Aorta (tissue), 5 donors: ENCODE results near the gene CAMKMT. TPM values are rescaled to one million over a fixed set of nuclear protein-coding genes. Genes with fewer than 3 reads are reported as not detected.

ENCODE experiments used
- ATAC-seq: fragments of 200-7000 bp; cut with Tn5 transposase; one replicate; pipeline ENCODE4 v1.9.1; 2022; ENCODE audit warnings: moderate library complexity; ENCODE audit not compliant: low FRiP score
- DNase-seq, 2 donors: peaks; one replicate each; pipeline ENCODE4 v3.0.0-alpha.2; 2020
- H3K27ac ChIP-seq, 2 donors: one replicate each; pipeline ENCODE4 v1.5.1; 2013; ENCODE audit warnings: low read length in 2 of 2, mild to moderate bottlenecking in 2 of 2, moderate library complexity in 2 of 2, control low read depth in 1 of 2, inconsistent platforms in 1 of 2, low read depth in 1 of 2
- H3K27me3 ChIP-seq, 2 donors: one replicate each; pipeline ENCODE4 v1.6.1; 2013; ENCODE audit warnings: control low read depth in 1 of 2, low read length in 1 of 2, mild to moderate bottlenecking in 1 of 2, moderate library complexity in 1 of 2; ENCODE audit not compliant: insufficient read depth in 2 of 2, control insufficient read depth in 1 of 2
- H3K36me3 ChIP-seq, 2 donors: one replicate each; pipeline ENCODE4 v1.6.1; 2013; ENCODE audit warnings: control low read depth in 1 of 2, low read length in 1 of 2, mild to moderate bottlenecking in 1 of 2; ENCODE audit not compliant: insufficient read depth in 2 of 2, control insufficient read depth in 1 of 2
- H3K4me1 ChIP-seq, 2 donors: one replicate each; pipeline ENCODE4 v1.6.1; 2013; ENCODE audit warnings: low read length in 2 of 2, control low read depth in 1 of 2, mild to moderate bottlenecking in 1 of 2, moderate library complexity in 1 of 2; ENCODE audit not compliant: insufficient read depth in 2 of 2, control insufficient read depth in 1 of 2
- H3K4me3 ChIP-seq, 2 donors: one replicate each; pipeline ENCODE4 v1.5.1; 2013; ENCODE audit warnings: low read length in 2 of 2, control low read depth in 1 of 2, mild to moderate bottlenecking in 1 of 2
- H3K9me3 ChIP-seq: one replicate; pipeline ENCODE4 v1.6.1; 2013; ENCODE audit warnings: mild to moderate bottlenecking, low read length; ENCODE audit not compliant: control insufficient read depth
- WGBS, 2 donors: extraction: QIAGEN DNeasy Blood & Tissue Kit; methylation state at CpG; one replicate each; pipeline ENCODE4 v1.1.7; 2013; 5-methylcytosine and 5-hydroxymethylcytosine counted together
- intact Hi-C, 2 donors: fragments of 100-400 bp; cut with DNase I; formaldehyde crosslinking; loops; one replicate each; pipeline versions ENCODE4 v1.14.2 to v1.15.0; 2022
- polyA plus RNA-seq, 2 donors: library from polyadenylated mRNA; stranded (reverse); fragments of 200-250 nt; gene quantifications; one replicate each; pipeline ENCODE4 v1.2.3, GENCODE V29; 2013
- total RNA-seq, 2 donors: library from RNA; stranded (reverse); fragmentation: NEBNext Ultra II Directional; extraction: Animal tissue kit (Norgen Biotek cat#: 25700); gene quantifications; one replicate each; pipeline ENCODE4 v1.2.1, GENCODE V29; 2021
- donor health status: healthy with polysubstance abuse.
- donor health status: Bipolar disorder and iron deficiency.
- donor health status: DM: no; HTN: no; CAD: no.
- donor health status: DM: no; HTN: no; CAD: no.
- donor health status: DM: yes; HTN: yes; CAD: no.

CAMKMT gene
- total and polyA plus RNA-seq, 4 donors = 3.1 to 15.2 (median 11.9) TPM

DNA sequence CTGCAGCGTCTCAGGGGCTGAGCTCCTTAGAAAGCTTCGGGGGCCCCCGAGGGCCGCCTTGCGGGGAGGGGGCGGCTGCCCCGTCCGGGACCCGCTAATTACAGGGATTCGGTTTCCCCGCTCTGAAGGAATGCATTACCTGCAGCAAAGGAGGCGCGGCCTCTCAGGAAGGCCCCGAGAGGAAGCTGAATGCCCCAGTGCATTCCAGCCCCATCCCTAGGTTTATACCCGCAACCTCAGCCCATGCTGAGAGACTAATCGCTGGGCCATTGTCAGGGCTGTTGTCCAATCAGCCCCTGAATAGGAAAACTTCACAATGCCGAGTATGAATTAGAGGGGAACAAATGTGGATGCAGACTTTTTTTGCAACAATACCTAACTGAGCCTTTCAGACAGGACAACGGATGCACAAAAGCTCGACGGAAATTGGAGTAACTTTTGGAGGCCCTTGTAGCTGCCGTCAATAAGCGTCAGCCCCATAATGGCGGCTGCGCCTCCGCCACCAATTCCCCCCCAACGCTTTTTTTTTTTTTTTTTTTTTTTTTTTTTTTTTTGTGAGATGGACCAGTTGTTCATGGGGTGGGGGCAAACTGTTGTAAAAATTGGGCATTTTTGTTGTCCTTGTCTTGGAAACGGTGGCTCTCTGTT, 441.2 kb downstream of the CAMKMT start:
- H3K36me3 ChIP-seq = no peaks in the 10 kb centered on the region
- no peaks in the 10 kb centered on the region for H3K9me3 ChIP-seq
- intact Hi-C loops = no loop called here
- H3K4me3 ChIP-seq = no peak overlapping the region
- no peak for DNase-seq
- no peaks in the 10 kb centered on the region for H3K27me3 ChIP-seq
- whole genome bisulfite sequencing, 2 donors = 16 to 18% methylated on average over 27 of the region's 27 CpGs
- no peaks in the 10 kb centered on the region for H3K4me1 ChIP-seq
- ATAC-seq = no peak
- no peak overlapping the region for H3K27ac ChIP-seq

DNA sequence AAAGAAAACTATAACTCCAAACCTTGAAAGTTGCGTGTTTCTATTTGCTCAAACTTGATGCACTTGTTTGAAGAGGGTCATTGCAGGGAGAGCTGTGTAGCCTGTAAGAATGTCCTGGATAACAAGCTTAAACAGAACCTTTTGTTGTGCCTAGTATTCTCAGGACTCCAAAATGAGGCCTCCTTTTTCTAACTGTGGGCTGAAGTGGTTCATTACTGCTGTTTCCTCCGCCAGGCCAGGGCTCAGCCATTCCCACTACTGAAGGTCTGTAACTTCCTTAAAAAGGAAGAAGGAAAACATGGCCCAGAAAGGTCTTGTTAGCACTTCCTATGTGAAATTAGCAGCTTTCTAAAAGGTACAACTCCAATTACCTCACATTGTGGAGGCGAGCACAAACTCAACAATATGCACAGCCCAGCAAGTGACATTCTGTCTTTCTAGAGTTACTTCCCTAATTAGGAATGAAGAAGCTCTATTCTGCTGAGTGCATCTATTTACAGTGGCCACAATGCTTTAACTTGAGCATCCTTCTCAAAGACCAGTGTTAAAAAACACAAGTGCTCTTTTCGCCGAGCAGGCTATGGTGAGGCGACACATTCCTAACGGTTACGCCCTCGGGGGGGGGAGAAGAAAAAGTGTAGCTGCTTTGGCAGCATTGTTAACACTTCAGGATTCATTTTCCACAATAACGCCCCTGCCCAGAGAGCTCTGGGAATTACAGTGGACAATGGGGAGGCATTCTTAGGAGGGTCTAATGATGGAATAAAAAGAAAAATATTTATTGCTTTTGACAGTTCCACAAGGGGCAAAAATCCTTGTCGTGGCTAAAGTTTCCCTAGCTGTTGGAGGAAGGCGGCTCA, 442.9 kb downstream of the CAMKMT start:
- H3K36me3 ChIP-seq = no peaks in the 10 kb centered on the region
- no peaks in the 10 kb centered on the region for H3K27me3 ChIP-seq
- H3K4me1 ChIP-seq = no peaks in the 10 kb centered on the region
- ATAC-seq (no peak), DNase-seq (no peak)
- H3K4me3 ChIP-seq = no peak overlapping the region
- intact Hi-C loops = no loop called here
- no peak overlapping the region for H3K27ac ChIP-seq
- H3K9me3 ChIP-seq = no peaks in the 10 kb centered on the region
- 43 to 55% methylated on average over 12 of the region's 12 CpGs for WGBS, 2 donors

DNA sequence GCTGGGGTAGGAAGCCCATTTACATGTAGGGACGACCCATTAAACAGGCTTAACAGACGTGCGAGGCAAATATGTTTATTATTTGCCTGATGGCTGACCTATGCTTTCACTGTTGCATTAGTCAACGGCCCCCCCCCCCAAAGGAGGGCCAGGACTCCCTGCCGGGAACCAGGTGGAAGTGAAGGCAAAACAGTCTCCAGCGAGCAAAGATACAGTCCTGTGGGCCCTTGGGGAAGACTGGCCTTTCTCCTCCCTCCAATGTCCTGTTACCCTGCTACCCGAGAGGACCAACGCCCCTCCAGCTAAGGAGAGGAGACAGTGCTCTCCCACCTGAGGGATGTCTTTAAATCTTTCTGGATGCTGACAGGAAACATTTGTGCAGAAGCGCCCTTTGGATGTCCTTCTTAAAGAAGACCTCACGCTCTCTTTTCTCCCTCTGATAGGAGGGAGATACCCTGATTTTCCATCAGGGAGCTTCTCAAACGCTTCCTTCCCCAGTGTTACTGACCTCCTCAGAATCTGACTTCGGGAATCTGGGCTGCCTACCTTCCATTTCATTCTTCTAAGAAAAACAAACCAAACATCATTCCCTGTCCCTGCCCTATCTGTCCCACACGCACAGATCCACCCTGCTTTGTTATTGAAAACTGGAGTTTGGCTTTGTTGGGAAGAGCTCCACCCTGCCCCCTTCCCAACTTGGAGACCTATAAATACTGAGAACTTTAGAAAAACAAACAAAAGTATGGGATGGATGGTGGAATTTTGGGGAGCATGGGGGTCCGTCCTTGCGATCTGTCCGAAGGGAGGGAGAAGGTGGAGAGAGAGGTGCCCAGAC, 443.9 kb downstream of the CAMKMT start:
- H3K27ac ChIP-seq = no peak overlapping the region
- no peak overlapping the region for H3K4me3 ChIP-seq
- H3K9me3 ChIP-seq = no peaks in the 10 kb centered on the region
- no peaks in the 10 kb centered on the region for H3K4me1 ChIP-seq
- DNase-seq = no peak
- WGBS, 2 donors = 13 to 18% methylated on average over 13 to 16 of the region's 16 CpGs
- H3K27me3 ChIP-seq = no peaks in the 10 kb centered on the region
- H3K36me3 ChIP-seq = no peaks in the 10 kb centered on the region
- ATAC-seq = no peak
- intact Hi-C loops = no loop called here

DNA sequence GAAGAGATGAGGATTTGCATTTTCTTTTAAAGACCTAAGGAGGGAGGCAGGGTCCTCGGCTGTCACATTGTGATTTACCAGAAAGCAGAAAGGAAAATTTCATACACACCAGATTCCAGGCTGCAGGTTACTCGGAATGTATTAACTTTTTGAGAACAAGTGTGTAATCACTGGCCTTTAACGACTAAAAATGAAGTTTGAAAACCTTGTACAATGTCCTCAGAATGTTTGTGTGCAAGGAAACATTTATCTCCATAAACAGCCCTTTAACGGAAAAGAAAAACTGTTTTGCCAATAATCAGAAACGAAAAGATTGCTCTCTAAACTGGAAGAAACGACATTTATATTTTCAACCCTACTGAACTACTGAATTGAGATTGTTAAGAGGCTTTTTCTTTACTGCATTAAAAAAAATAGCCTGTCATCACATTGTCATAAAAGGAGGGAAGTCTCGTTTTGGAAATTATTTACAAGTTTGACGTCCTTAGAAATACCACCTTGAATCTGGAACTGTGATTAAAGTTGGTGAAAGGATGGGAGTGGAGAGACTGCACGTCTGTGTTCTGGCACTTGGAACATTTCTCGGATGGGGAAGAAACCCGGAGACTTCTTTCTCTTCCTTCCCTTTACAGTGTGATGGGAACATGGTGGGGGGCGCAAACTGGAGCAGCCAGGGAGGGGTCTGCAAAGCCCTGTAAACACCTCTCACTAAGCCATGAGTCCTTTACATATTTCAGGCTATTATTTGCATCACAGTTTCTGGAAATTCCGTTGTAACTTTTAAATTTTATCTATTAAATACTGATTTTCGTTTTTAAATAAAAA, 445.7 kb downstream of the CAMKMT start:
- intact Hi-C loops = no loop called here
- Histone ChIP-seq H3K27ac (no peak overlapping the region), H3K4me1 (no peaks in the 10 kb centered on the region), H3K27me3 (no peaks in the 10 kb centered on the region), H3K36me3 (no peaks in the 10 kb centered on the region), H3K9me3 (no peaks in the 10 kb centered on the region), H3K4me3 (no peak overlapping the region)
- 18 to 19% methylated on average over 14 of the region's 14 CpGs for WGBS, 2 donors
- ATAC-seq (no peak), DNase-seq (no peak)

DNA sequence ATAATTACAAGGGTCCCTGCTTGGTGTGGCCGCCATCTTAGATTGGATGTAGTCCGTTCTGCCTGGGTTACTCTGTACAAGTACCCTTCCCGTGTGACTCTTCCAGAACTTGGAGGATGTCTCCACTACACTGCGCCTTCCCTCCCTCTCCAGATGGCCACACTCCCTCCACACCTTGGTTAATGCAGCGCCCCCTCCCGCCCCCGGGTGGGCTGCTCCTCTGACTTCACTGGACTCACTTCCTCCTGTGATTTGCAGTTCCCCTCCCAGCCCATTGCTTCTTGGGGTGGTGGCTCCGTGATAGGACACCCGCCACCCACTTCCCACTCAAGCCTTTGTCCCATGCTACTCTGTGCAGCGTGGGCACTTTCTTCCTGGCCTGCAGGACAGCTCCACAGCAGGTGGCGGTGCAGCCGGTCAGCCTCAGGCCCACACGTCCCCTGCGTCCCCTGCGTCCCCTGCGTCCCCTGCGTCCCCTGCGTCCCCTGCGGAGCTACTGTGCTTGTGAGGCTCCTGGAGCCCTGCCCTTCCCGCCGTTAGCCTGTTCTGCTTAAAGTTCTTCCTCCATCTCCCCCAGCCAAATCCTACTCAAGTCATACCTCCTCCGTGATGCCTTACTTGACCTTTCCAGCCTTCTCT, 449.3 kb downstream of the CAMKMT start:
- 80% methylated on average over 22 of the region's 22 CpGs for WGBS, 2 donors
- ATAC-seq = no peak
- intact Hi-C loops = no loop called here
- DNase-seq = no peak
- H3K27ac ChIP-seq = no peak overlapping the region
- no peaks in the 10 kb centered on the region for H3K9me3 ChIP-seq
- H3K4me3 ChIP-seq = no peak overlapping the region
- no peaks in the 10 kb centered on the region for H3K36me3 ChIP-seq
- H3K4me1 ChIP-seq = no peaks in the 10 kb centered on the region
- H3K27me3 ChIP-seq = no peaks in the 10 kb centered on the region

DNA sequence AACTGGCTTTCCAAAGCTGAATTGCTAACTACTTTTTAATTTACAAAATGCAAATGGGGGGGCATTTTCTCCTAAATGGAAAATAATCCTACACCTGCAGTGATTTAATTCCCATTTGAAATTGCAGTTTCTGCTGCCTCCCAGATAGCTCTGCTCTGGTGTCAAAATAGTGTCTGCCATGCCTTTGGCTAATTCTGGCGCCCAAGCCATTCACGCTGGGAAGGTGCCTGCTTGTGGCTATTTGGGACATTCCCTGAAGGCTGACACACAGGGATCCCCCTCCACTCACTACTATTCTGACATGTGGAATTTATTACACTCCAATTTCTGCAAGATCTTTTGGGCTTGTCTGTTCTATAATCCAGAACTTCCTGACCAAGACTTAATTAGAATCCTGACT, 451.4 kb downstream of the CAMKMT start:
- no peak for ATAC-seq
- Histone ChIP-seq H3K4me1 (no peaks in the 10 kb centered on the region), H3K9me3 (no peaks in the 10 kb centered on the region), H3K27ac (no peak overlapping the region), H3K36me3 (no peaks in the 10 kb centered on the region), H3K4me3 (no peak overlapping the region), H3K27me3 (no peaks in the 10 kb centered on the region)
- intact Hi-C loops = no loop called here
- no peak for DNase-seq
- WGBS, 2 donors = 63 to 66% methylated on average over 2 of the region's 2 CpGs

DNA sequence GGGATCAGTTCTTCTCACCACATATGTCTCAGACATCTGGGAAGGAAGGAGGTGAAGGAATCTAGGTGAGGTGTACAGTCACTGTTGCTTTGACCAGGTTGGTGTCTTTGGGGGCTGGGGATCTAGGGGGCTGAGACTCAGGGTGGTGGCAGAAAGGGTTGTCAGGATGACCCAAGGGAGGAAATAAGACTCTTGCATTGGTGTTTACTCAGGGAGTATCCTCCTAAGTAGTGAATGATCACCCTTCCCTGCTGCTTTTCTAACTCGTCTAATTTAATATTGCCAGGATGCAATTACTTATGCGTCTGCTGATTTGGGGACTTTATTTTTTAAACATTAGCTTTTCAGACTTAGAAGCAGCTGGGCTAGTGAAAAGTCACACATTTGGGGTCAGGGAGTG, 451.9 kb downstream of the CAMKMT start:
- 67 to 81% methylated on average over 2 of the region's 2 CpGs for WGBS, 2 donors
- intact Hi-C loops = no loop called here
- no peaks in the 10 kb centered on the region for H3K9me3 ChIP-seq
- DNase-seq (no peak), ATAC-seq (no peak)
- H3K27me3 ChIP-seq = no peaks in the 10 kb centered on the region
- no peak overlapping the region for H3K4me3 ChIP-seq
- no peak overlapping the region for H3K27ac ChIP-seq
- no peaks in the 10 kb centered on the region for H3K4me1 ChIP-seq
- no peaks in the 10 kb centered on the region for H3K36me3 ChIP-seq

DNA sequence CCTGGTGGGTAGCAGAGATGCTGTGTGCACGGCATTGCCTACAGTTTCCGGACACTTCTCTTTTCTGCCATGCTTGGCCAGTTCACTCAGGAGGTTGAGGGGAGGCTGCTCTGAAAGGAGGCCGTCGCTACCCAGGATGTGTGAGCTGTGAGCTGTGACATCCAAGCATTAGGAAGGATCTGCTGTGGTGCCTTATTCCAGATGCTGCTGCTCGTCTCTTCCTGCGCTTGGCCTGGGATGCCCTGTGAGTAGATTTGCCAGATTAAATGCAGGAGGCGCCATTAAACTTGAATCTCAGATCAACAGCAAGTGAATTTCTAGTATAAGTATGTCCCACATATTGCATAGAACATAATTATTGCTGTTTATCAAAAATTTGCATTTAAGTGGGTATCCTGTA, 455.5 kb downstream of the CAMKMT start:
- DNase-seq (no peak), ATAC-seq (no peak)
- Histone ChIP-seq H3K27me3 (no peaks in the 10 kb centered on the region), H3K27ac (no peak overlapping the region), H3K36me3 (no peaks in the 10 kb centered on the region), H3K4me1 (no peaks in the 10 kb centered on the region), H3K4me3 (no peak overlapping the region), H3K9me3 (no peaks in the 10 kb centered on the region)
- intact Hi-C loops = no loop called here
- WGBS, 2 donors = 90% methylated on average over 7 of the region's 7 CpGs
